Nephron (organoid): Measurements from ENCODE around the gene ADD1.
A peak's percentile ranks its signal among the peaks of the same experiment; 100 is the strongest.

Experiments
- H3K27ac Mint-ChIP-seq, 3 experiments: 2 replicates each; pipeline ENCODE4 v1.8.0; 2020; ENCODE audit warnings: mixed read lengths in 3 of 3, mild to moderate bottlenecking in 2 of 3, moderate library complexity in 1 of 3
- H3K27me3 Mint-ChIP-seq: 2 replicates; pipeline ENCODE4 v1.8.0; 2021; ENCODE audit warnings: low read depth, mild to moderate bottlenecking, moderate library complexity, mixed read lengths
- H3K36me3 Mint-ChIP-seq: 2 replicates; pipeline ENCODE4 v1.8.0; 2020; ENCODE audit warnings: low read depth, mixed read lengths
- H3K4me1 Mint-ChIP-seq: 2 replicates; pipeline ENCODE4 v1.8.0; 2020; ENCODE audit warnings: mixed read lengths
- H3K4me3 Mint-ChIP-seq, 3 experiments: 2 replicates each; pipeline ENCODE4 v1.8.0; 2020; ENCODE audit warnings: mild to moderate bottlenecking in 3 of 3, mixed read lengths in 3 of 3, moderate library complexity in 2 of 3
- H3K9me3 Mint-ChIP-seq: 2 replicates; pipeline ENCODE4 v1.8.0; 2020; ENCODE audit warnings: mixed read lengths
- TF ChIP-seq, protein P1 (sequence below), 3 experiments: fragments of 200-600 bp; sonication (generic); IDR thresholded peaks; one replicate each; pipeline ENCODE4 v1.5.0; 2021; ENCODE audit warnings: antibody characterized with exemption in 3 of 3; ENCODE audit not compliant: unreplicated experiment in 3 of 3

Gene ADD1

DNA sequence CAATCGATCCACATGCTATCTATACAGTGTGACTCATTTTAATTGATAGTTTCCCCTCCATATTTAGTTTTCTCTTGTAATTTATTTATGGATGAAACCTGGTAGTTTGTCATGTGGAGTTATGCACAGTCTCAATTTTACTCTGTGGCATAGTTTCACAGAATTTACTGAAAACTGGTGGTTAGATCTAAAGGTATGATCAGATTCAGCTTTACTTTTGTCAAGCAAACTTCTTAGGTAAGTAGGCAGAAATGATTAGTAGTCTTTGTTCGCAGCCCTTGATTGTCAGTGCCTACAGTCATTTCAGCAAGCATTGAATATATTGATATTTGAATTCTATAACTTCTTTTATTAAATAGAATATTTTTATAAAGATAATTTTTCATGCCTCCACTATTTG, 2.5 kb downstream of the ADD1 start:
- H3K36me3 Mint-ChIP-seq = peaks cover 5% of the 10 kb centered on the region
- H3K9me3 Mint-ChIP-seq = no peaks in the 10 kb centered on the region
- TF ChIP-seq, protein P1, sequence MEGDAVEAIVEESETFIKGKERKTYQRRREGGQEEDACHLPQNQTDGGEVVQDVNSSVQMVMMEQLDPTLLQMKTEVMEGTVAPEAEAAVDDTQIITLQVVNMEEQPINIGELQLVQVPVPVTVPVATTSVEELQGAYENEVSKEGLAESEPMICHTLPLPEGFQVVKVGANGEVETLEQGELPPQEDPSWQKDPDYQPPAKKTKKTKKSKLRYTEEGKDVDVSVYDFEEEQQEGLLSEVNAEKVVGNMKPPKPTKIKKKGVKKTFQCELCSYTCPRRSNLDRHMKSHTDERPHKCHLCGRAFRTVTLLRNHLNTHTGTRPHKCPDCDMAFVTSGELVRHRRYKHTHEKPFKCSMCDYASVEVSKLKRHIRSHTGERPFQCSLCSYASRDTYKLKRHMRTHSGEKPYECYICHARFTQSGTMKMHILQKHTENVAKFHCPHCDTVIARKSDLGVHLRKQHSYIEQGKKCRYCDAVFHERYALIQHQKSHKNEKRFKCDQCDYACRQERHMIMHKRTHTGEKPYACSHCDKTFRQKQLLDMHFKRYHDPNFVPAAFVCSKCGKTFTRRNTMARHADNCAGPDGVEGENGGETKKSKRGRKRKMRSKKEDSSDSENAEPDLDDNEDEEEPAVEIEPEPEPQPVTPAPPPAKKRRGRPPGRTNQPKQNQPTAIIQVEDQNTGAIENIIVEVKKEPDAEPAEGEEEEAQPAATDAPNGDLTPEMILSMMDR (IDR thresholded peaks at IDR 0.05; ENCODE audit: unreplicated experiment in 3 of 3) = no peak
- H3K4me3 Mint-ChIP-seq = peak overlapping the region; percentile 96 to 97 (median 96)
- H3K27ac Mint-ChIP-seq = peak overlapping the region; percentile 93 to 97 (median 94)
- no peaks in the 10 kb centered on the region for H3K27me3 Mint-ChIP-seq
- H3K4me1 Mint-ChIP-seq = peaks cover 57% of the 10 kb centered on the region

DNA sequence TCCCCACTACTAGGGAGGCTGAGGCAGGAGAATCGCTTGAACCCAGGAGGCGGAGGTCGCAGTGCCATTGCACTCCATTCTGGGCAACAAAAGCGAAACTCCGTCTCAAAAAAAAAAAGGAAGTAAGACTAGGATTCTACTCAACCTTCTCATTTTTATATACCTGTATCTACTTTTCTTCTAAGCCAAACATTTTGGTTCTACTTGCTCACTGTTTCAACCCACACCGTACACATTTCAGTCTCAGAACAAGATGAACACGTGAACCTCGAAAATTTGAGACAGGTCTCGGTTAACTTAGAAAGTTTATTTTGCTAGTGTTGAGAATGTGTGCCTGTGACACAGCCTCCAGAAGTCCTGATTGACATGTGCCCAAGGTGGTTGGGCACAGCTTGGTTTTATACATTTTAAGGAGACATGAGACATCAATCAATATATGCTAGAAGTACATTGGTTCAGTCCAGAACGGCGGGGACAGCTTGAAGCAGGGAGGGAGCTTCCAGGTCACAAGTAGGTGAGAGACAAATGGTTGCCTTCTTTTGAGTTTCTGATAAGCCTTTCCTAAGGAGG, 3.7 kb downstream of the ADD1 start:
- Mint-ChIP-seq H3K4me1 (peaks cover 64% of the 10 kb centered on the region), H3K9me3 (no peaks in the 10 kb centered on the region), H3K27me3 (no peaks in the 10 kb centered on the region), H3K4me3 (peak overlapping the region in 2 of 3 experiments; percentile 21 to 55), H3K36me3 (no peaks in the 10 kb centered on the region), H3K27ac (peak overlapping the region in 2 of 3 experiments; percentile 14 to 41)
- TF ChIP-seq, protein P1 (IDR thresholded peaks at IDR 0.05; ENCODE audit: unreplicated experiment in 3 of 3) = no peak

DNA sequence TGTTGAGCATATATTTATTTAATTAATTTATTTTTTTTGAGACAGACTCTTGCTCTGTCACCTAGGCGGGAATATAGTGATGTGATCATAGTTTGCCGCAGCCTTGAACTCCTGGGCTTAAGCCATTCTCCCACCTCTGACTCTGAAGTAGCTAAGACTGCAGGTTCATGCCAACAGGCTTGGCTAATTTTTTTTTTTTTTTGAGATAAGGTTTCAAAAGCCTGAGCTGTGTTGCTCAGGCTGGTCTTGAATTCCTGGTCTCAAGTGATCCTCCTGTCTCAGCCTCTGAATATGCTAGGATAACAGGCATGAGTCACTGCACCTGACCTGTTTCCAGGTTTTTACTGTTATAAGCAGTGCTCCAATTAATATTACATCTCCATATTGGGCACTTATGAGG, 4.8 kb downstream of the ADD1 start:
- Mint-ChIP-seq H3K4me1 (peaks cover 64% of the 10 kb centered on the region), H3K36me3 (no peaks in the 10 kb centered on the region), H3K9me3 (no peaks in the 10 kb centered on the region), H3K27me3 (no peaks in the 10 kb centered on the region), H3K4me3 (no peak overlapping the region), H3K27ac (peak overlapping the region in 1 of 3 experiments; percentile 20)
- TF ChIP-seq, protein P1 (IDR thresholded peaks at IDR 0.05; ENCODE audit: unreplicated experiment in 3 of 3) = no peak

DNA sequence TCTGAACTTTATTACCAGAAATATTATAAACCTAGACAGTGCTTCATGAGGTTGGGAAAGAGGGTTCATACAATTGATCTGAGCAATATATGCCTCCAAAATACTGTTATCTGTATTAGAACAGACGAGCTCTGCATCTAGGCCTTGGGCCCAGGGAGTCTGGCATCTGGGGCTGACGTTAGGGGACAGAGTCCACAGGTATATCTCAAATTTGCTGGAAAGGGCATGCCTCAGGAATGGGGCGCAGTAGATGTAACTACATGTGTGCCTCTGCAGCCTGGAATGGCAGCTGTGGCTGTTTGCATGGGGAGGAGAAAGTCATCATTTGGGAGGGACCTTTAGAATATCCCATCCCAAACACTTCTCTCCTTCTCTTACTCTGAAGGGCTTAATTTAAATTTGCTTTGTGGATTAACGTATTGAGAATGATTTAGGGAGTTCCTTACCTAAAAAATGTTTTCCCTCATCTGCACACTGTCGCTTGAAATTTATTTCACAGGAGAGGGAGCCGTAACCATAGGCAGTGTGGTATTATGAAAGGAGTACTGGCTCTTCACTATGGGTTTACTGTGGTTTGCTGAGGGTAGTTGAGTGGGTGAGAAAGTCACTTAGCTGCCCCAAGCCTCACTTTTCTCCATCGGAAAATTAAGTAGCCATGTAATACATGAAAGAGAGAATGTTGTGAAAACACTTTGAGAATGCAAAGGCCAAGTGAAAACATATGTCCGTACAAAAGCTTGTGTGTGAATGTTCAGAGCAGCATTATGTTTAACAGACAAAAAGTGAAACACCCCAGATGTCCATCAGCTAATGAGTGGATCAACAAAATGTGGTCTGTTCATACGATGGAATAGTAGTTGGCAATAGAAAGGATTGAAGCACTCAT, 5.9 kb downstream of the ADD1 start:
- Mint-ChIP-seq H3K27ac (peak overlapping the region; percentile 15 to 81 (median 45)), H3K4me1 (peaks cover 67% of the 10 kb centered on the region), H3K4me3 (peak overlapping the region in 1 of 3 experiments; percentile 10), H3K9me3 (no peaks in the 10 kb centered on the region), H3K27me3 (no peaks in the 10 kb centered on the region), H3K36me3 (peaks cover 10% of the 10 kb centered on the region)
- TF ChIP-seq, protein P1 (IDR thresholded peaks at IDR 0.05; ENCODE audit: unreplicated experiment in 3 of 3) = no peak

DNA sequence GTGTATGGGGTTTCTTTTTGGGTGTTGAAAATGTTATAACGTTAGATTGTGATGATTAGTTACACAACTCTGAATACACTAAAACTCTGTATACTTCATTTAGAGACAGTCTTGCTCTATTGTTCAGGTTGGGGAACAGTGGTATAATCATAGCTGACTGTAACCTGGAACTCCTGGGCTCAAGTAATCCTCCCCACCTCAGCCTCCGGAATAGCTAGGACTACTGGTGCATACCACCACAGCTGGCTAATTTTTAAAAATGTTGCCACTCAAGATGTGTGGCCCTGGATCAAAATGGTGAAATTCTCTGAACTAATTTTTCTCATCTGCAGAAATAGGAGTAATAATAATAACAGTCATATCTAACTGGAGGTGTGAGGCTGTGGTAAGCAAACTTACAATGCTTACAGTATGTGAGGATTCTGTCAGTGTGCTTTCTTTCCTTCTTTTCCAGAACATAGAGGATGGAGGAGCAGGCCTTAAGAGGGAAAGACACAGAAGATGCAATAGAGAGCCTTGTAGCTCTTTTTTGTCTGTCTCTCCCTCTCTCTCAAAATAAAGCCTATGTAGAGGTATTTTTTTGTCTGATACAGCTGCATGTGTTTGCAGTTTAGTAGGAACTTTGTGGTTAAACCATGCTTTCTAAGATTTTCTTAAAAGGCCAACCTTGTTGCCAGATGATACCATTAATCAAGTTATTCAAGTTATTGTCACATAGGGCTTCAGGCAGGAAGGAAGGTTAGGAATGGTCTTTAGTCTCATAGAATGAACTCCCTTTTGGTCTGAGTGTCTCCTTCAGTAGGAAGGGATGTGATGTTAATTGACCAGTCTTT, 7.5 kb downstream of the ADD1 start:
- no peaks in the 10 kb centered on the region for H3K27me3 Mint-ChIP-seq
- H3K36me3 Mint-ChIP-seq = peaks cover 23% of the 10 kb centered on the region
- TF ChIP-seq, protein P1 (IDR thresholded peaks at IDR 0.05; ENCODE audit: unreplicated experiment in 3 of 3) = no peak
- H3K4me1 Mint-ChIP-seq = peaks cover 65% of the 10 kb centered on the region
- no peaks in the 10 kb centered on the region for H3K9me3 Mint-ChIP-seq
- peak overlapping the region; percentile 37 to 84 (median 50) for H3K27ac Mint-ChIP-seq
- no peak overlapping the region for H3K4me3 Mint-ChIP-seq
